ENCODE data around the gene OR2B3.

OR2B3 gene

DNA sequence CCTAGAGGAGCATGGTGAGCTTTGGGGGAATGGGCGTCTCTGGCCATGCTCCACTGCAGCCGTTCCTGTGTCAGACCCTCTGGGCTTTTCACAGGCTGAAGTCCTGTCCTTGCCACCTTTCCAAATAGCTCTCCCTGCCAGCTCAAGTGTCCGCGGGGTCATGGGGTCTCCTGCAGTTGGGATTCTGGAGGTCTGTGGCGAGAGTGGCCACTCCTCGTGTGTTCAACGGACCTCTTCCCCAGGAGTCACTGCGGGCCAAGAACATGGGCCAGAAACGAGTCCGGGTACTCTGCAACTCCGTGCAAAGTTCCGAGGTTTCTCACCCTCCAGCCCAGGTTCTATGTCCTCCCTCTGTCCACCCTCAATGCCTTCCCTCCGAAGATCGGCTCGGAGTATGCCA is 4.7 kb downstream of the OR2B3 start:
- H3K27me3 ChIP-seq (ENCODE audit: control insufficient read depth in 1 of 2, insufficient read depth in 2 of 2, low read length in 2 of 2), result no peaks in the 10 kb centered on the region
- no peak overlapping the region for H3K4me3 ChIP-seq (ENCODE audit: low read depth in 1 of 2, low read length in 2 of 2)
- H3K9ac ChIP-seq (ENCODE audit: low read depth in 1 of 2, low read length in 2 of 2), result no peak overlapping the region
- no peaks in the 10 kb centered on the region for H3K36me3 ChIP-seq (ENCODE audit: control insufficient read depth in 1 of 2, insufficient read depth in 2 of 2, low read length in 2 of 2)
- no peak overlapping the region for H3K27ac ChIP-seq (ENCODE audit: low read depth, low read length)
- no peaks in the 10 kb centered on the region for H3K9me3 ChIP-seq (ENCODE audit: control insufficient read depth in 1 of 2, low read length in 2 of 2)
- H3K4me1 ChIP-seq (ENCODE audit: control insufficient read depth in 1 of 2, insufficient read depth in 2 of 2, low read length in 2 of 2), result no peaks in the 10 kb centered on the region

DNA sequence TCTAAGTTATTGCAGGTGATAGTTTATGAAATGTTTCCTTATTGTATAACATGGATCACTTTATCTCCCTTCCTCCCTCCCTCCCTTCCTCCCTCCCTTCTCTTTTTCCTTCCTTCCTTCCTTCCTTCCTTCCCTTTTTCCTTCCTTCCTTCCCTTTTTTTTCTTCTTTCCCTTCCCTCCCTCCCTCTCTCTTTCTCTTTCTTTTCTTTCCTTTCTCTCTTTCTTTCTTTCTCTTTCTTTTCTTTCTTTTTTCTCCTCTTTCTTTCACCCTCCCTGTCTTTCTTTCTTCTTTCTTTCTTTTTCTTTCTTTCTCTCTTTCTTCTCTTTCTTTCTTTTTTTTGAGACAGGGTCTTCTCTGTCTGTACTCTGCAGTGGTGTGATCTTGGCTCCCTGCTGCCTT is 5.8 kb downstream of the OR2B3 start:
- Histone ChIP-seq H3K4me3 (ENCODE audit: low read depth in 1 of 2, low read length in 2 of 2) (no peak overlapping the region), H3K4me1 (ENCODE audit: control insufficient read depth in 1 of 2, insufficient read depth in 2 of 2, low read length in 2 of 2) (no peaks in the 10 kb centered on the region), H3K9ac (ENCODE audit: low read depth in 1 of 2, low read length in 2 of 2) (no peak overlapping the region), H3K27me3 (ENCODE audit: control insufficient read depth in 1 of 2, insufficient read depth in 2 of 2, low read length in 2 of 2) (no peaks in the 10 kb centered on the region), H3K36me3 (ENCODE audit: control insufficient read depth in 1 of 2, insufficient read depth in 2 of 2, low read length in 2 of 2) (no peaks in the 10 kb centered on the region), H3K27ac (ENCODE audit: low read depth, low read length) (no peak overlapping the region), H3K9me3 (ENCODE audit: control insufficient read depth in 1 of 2, low read length in 2 of 2) (no peaks in the 10 kb centered on the region)

DNA sequence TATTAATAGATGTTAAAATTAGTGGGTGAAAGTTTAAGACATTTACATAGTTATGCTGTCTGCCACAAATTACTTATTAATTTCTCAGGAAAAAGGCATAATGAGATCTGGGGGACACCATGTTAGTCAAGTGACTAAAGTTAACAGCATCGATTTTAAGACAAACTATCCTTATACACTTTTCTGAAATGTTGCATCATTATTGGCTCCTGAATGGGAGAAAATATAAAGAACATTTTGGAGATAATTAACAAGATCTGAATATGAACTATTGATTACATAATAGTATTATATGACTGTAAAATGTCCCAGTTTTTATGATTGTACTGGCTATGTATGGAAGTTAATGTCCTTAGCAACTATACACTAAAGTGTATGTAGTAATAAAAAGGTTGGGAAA is 7.9 kb downstream of the OR2B3 start:
- Histone ChIP-seq H3K36me3 (ENCODE audit: control insufficient read depth in 1 of 2, insufficient read depth in 2 of 2, low read length in 2 of 2) (no peaks in the 10 kb centered on the region), H3K4me3 (ENCODE audit: low read depth in 1 of 2, low read length in 2 of 2) (no peak overlapping the region), H3K27me3 (ENCODE audit: control insufficient read depth in 1 of 2, insufficient read depth in 2 of 2, low read length in 2 of 2) (no peaks in the 10 kb centered on the region), H3K4me1 (ENCODE audit: control insufficient read depth in 1 of 2, insufficient read depth in 2 of 2, low read length in 2 of 2) (no peaks in the 10 kb centered on the region), H3K27ac (ENCODE audit: low read depth, low read length) (no peak overlapping the region), H3K9me3 (ENCODE audit: control insufficient read depth in 1 of 2, low read length in 2 of 2) (no peaks in the 10 kb centered on the region), H3K9ac (ENCODE audit: low read depth in 1 of 2, low read length in 2 of 2) (no peak overlapping the region)

DNA sequence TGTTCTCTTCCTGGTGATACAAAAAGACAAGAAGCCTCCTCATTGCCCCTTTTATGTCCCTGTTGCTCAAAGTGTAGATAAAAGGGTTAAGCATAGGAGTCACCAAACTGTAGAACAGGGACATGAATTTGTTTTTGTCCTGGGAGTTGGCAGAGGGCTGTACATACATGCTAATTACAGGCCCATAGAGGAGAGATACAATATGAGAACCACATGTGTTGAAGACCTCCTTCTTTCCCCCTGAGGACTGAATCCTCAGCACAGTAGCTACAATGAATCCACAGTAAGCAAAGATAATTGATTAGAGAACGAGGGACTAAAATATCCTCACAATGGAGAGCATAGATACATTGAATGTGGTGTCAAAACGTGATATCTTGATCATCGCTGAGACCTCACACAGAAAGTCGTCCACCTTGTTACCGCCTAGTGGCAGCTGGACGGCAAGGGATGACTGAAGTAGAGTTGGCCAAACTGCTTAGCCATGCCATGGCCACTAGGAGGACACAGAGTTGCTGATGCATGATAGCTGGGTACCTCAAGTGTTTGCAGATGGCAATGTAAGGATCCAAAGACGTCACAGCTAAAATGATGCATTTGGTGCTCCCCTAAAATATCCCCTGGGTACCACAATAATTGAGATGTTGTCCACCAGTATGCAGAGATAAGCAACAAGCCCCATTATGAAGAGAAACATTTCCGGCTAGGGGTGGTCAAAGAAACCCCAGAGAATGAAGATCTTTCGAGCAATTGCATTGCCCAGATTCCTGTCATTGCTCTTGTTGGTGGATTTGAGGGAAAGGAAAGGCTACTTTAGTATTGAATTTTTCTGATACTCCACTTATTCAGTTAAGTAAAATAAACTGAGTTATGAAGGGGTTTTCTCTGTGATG is 15.0 kb downstream of the OR2B3 start:
- Histone ChIP-seq H3K9me3 (ENCODE audit: control insufficient read depth in 1 of 2, low read length in 2 of 2) (peaks cover 0 to 2% of the 10 kb centered on the region in 2 donors), H3K27me3 (ENCODE audit: control insufficient read depth in 1 of 2, insufficient read depth in 2 of 2, low read length in 2 of 2) (peaks cover 0 to 5% of the 10 kb centered on the region in 2 donors), H3K4me1 (ENCODE audit: control insufficient read depth in 1 of 2, insufficient read depth in 2 of 2, low read length in 2 of 2) (no peaks in the 10 kb centered on the region), H3K36me3 (ENCODE audit: control insufficient read depth in 1 of 2, insufficient read depth in 2 of 2, low read length in 2 of 2) (no peaks in the 10 kb centered on the region), H3K4me3 (ENCODE audit: low read depth in 1 of 2, low read length in 2 of 2) (no peak overlapping the region), H3K9ac (ENCODE audit: low read depth in 1 of 2, low read length in 2 of 2) (no peak overlapping the region), H3K27ac (ENCODE audit: low read depth, low read length) (no peak overlapping the region)

DNA sequence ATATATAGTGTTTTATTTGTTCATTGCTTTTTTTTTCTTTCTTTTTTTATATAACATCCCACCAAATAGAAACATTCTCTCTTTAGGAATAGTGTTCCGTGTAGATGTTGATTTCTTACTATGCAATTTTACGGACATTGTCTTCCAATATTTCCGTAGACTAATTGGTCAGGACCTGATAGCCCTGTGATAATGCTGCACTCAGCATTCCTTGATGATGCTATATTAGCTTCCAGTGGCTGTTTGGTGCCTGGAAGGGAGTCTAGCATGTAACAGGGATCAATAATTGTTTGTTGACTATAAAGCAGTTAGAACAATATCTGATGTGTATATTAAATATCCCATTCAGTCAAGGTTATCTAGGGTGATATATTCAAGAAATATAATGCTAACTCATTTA is 35.4 kb downstream of the OR2B3 start:
- no peaks in the 10 kb centered on the region for H3K9me3 ChIP-seq (ENCODE audit: control insufficient read depth in 1 of 2, low read length in 2 of 2)
- H3K4me1 ChIP-seq (ENCODE audit: control insufficient read depth in 1 of 2, insufficient read depth in 2 of 2, low read length in 2 of 2), result no peaks in the 10 kb centered on the region
- H3K36me3 ChIP-seq (ENCODE audit: control insufficient read depth in 1 of 2, insufficient read depth in 2 of 2, low read length in 2 of 2), result no peaks in the 10 kb centered on the region
- H3K4me3 ChIP-seq (ENCODE audit: low read depth in 1 of 2, low read length in 2 of 2), result no peak overlapping the region
- H3K27me3 ChIP-seq (ENCODE audit: control insufficient read depth in 1 of 2, insufficient read depth in 2 of 2, low read length in 2 of 2), result no peaks in the 10 kb centered on the region
- no peak overlapping the region for H3K9ac ChIP-seq (ENCODE audit: low read depth in 1 of 2, low read length in 2 of 2)
- no peak overlapping the region for H3K27ac ChIP-seq (ENCODE audit: low read depth, low read length)

DNA sequence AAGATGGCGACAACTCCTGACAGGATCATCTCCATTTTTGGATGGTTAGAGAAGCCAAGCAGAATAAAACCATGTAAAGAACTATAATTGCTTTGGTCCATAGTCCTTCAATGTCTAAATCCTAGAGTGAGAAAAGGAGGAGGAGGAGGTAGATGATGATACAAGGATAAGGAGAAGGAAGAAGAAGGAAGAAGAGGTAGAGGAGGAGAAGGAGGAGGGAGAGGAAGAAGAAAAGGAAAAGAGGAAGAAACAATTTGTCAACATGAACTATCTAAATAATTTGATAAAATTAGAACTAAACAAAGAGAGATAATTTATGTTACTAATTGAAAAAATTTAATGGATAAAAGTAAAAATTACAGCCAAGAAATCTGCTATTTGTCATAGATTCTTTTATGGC is 42.0 kb downstream of the OR2B3 start, which contains the start of gene OR2W1:
Gene OR2W1 (minus strand): TSS at position 101 of the 400 bp plus-strand sequence. CDS start 0 bp downstream, at position 101.
- Histone ChIP-seq H3K9ac (ENCODE audit: low read depth in 1 of 2, low read length in 2 of 2) (no peak within 1 kb of the TSS), H3K27me3 (ENCODE audit: control insufficient read depth in 1 of 2, insufficient read depth in 2 of 2, low read length in 2 of 2) (no peaks in the 10 kb centered on the region), H3K27ac (ENCODE audit: low read depth, low read length) (no peak within 1 kb of the TSS), H3K9me3 (ENCODE audit: control insufficient read depth in 1 of 2, low read length in 2 of 2) (no peaks in the 10 kb centered on the region), H3K36me3 (ENCODE audit: control insufficient read depth in 1 of 2, insufficient read depth in 2 of 2, low read length in 2 of 2) (no peaks in the 10 kb centered on the region), H3K4me3 (ENCODE audit: low read depth in 1 of 2, low read length in 2 of 2) (no peak within 1 kb of the TSS), H3K4me1 (ENCODE audit: control insufficient read depth in 1 of 2, insufficient read depth in 2 of 2, low read length in 2 of 2) (no peaks in the 10 kb centered on the region)

Data from duodenal mucosa (tissue), 2 donors.